HG03159 (cell line): ENCODE results near the gene KIF5C.

Source experiments
- ATAC-seq: cut with Tn5 transposase; IDR thresholded peaks from one replicate; pipeline ENCODE4 v1.9.1; 2021; ENCODE audit warnings: mild to moderate bottlenecking, moderate library complexity; ENCODE audit not compliant: unreplicated experiment

The KIF5C gene

DNA sequence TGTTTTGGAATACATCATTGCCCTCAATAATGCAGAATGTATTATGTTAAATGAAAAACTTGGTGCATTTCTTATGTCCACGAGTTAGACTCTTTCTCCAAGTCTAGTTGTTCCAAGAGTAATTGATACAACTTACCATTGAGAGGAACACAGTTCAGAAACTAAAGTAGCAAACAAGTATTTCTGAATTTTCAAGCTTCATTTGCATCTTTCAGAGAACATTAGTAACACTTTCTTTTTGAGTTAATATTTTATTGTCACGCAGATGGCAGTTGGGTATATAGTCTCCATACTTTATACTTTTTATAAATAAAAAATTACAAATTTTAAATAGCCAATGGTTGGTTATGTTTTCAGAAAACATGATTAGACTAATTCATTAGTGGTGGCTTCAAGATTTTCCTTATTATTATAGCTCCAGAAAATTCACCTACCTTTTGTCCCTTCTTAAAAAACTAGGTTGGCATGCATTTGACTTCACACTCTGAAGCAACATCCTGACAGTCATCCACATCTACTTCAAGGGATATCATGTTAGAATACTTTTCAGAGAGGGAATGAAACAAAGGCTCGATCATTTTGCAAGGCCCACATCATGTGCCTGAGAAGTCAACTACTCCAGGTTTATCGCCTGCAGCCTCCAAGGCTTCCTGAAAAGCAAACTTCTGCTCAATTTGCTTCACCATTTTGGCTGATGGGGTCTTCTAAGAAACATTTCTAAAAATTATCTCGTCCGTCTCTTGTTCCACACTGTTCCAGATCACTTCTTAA is 193.4 kb downstream of the KIF5C start:
- ATAC-seq = no peak

DNA sequence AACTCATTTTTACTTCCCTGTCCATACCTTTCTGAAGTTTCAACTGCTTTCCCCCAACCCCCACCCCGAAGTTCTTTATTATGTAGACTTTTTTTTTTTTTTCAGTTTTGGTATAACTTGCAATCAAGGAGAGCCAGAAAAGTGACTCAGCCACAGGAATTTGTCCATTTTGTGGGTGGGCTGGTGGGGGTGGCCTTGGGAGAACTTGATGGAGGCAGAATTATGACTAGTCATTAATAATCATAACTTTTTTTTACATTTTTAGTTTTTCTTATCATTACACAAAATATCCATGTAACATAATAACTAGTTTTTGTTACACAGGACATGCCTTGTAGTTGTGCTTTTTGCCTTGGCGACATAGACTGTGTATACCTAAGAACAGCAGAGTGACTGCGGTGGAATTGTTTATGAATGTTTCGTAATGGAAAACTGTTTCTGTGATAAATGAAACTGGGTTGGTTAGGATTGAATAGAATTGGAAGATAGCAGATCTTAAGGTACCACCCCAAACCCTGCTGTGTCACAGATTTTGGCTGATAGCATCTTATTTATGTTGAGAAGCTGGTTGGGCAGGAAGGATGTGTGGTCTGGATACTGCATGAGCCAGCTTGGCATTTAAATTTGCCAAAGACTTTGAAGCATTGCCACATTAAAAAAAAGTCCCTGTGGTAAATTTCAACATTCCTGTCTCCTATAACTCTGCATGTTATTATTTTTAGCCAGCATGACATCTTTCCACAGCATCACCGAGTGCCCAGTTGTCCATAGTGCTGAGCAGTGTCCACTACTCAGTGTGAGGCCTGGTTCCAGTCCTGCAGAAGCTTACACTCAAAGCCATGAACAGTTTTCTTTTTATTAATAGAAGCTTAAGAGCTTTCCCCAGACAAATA is 194.2 kb downstream of the KIF5C start:
- ATAC-seq = no peak

DNA sequence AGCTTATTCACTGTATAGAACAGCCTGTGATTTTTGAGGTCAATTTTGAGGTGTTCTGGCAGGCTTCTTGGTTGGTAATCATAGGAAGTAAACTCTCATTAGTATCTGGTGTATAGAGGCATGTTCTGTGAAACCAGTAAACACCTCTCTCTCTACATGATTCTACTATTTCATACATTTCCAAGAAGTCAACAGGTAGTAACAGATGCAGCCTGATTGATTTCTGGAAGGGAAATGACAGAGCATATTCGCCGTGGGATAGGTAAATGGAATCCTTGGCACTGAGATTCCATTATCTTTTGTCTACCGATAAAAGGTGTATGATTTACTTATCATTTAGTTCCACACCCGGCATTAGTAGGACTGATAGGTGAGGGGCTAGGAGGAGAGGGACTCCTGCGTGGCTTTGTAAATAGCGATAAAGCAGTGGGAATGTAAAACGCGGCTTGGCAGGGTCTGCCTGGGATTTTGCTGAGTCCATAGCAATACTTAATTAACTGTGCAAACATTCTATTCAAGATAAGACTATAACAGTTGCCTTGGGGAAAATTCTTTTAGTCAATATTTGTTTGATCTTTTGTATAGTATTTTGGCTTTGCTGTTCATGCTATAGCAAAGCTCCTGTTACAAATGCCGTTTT is 195.8 kb downstream of the KIF5C start:
- no peak for ATAC-seq

DNA sequence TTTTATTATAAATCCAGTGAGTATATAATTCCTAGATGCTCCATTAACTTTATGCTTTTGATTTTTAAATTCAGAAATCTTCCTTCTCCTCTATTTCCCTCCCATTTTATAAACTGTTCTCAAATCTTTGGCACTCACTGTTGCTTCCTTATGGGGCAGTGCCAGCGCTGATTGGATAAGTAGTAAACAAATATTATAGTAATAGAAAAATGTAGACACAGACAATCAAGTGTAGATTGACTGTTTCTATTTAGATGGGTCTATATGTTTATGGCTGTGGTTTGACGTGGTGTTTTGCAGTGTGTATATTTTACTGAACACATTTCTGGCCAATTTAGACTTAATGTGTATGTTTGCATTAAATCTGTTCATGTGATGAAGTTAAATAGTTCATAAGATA is 200.1 kb downstream of the KIF5C start:
- no peak for ATAC-seq

DNA sequence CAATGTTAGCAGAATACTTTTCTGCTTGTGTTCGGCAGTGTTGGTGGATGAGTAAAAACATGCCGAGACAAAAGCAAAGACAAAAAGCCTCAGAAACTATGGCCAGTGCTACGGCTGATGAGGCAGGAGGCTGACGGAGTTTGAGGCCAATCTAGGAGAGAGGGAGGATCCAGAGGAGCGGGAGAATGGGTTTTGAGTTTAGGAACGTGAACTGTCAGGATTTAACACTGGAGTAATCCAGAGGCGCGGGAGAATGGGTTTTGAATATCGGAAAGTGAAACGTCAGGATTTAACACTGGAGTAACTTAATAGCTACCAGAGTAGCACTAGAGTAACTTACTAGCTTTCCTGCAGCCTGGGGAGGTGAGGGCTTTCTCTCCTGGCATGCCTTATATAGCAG is 200.8 kb downstream of the KIF5C start:
- no peak for ATAC-seq
